IPS-NIHi11 (cell line): Measurements from ENCODE around the gene WDR70.
"Not testable (repeated sequence)": the region's sequence is repeated elsewhere in the genome, so short reads cannot be mapped to it uniquely, and the experiment has no call there.

ENCODE experiments used
- DNase-seq: peaks from one replicate; pipeline ENCODE4 v3.0.0; 2012; ENCODE audit warnings: mixed read lengths, low spot score

The WDR70 gene

DNA sequence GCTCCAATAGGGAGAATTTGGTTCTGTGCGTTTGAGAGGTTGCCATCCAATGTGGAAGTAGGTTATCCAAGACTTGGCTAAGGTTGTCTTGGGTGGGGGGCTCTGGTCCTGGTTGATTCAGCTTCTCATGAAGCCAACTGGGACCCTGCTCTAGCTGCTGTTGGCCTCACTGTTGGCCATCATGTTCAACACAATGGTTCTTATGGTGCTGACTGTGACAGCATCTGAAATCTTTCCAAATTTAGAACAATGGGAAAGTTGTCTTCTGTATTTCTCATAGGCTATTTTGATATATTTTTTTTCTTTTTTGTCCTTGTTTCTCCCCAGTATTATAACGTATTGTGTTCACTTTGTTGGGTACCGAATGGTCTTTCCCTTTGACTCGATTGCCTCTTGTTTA, 388.8 kb downstream of the WDR70 start:
- no peak for DNase-seq

DNA sequence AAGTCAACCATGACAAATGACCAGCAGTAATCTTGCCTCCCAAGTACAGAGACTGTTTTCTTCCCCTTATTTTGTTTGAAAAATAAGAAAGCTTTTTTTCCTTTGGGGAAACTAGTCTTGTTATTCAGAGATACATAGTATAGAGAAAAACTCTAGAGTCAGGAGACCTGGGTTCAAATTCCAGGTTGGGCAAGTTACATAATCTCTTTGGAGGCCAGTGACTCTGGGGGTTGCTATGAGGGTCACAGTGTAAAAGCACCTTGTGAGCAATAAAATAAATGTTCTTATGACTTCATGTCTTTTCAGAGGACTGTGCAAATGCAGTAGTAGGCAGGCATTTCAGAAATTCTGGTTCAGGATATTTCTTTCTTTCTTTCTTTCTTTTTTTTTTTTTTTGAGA, 389.3 kb downstream of the WDR70 start:
- DNase-seq, result no peak

DNA sequence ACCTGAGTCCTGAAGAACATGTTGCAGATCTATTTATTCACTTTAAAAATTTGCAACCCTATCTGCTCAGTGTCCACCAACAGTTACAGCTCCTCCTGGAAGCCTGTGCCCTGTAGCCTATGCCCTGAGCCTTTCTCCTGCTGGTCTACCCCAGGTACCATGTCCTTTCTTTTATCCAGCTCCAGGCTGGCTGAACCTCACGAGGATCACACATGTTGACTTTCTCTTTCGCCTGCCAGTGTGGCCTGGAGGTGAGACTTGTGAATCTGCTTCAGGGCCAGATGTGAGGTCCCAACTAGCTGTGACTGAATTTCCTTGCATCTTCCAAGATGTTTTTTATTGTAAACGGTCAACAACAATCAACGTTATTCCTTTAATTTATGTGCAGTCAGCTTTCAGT, 390.0 kb downstream of the WDR70 start:
- DNase-seq, result no peak

DNA sequence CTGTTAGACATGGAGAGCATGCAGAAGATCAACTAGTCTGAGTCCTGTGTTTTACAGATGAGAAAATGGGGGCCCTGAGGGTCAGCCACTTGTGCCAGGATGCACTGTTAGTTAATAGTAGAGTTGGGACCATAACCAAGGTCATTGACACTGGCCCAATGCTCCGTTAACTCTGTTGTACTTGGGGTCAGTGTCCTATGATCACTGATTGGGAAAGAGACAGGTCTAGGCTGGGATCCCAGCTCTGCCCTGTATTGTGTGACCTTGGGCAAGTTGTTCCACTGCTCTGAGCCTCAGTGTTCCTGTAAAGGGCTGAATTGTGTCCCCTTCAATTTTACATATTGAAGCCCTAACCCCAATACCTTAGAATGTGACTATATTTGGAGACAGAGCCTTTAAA, 390.7 kb downstream of the WDR70 start:
- DNase-seq, result no peak

DNA sequence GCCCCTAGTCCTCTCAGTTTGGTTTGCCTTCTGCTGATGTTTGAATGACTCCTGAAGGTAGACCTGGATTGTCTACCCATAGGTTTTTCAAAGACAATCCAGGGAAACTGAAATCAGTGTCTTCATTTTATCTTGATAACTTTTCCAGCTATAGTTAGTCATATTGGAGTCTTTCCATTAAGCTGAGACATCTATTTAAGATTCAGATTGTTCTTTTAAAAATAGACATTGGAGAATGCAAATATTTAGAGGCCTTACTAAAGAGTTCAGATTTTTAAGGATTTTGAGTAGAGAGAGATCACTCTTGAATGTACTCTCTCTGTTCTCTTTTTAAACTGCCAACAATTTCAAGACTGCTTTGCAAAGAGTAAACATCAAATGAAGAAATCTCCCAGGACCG, 391.7 kb downstream of the WDR70 start:
- DNase-seq, result no peak

DNA sequence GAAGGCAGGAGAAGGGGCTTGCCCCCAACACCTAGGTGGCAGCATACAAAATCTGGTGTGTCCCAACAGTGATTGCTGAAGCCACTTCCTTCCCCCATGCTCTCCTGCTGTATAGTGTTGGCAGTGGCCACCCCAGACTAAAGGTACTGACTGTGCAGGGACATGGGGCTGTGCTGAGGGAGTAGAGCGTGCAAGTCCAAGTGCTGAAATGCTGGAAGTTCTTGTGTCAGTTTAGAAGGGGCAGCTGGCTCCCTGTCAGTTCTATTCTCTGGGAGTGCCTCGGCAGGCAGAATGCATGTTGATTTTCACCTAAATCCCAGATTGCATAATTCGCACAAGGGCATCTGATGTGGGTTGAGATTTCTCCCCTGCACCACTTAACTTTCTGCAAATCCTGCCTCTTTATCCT, 392.1 kb downstream of the WDR70 start:
- no peak for DNase-seq

DNA sequence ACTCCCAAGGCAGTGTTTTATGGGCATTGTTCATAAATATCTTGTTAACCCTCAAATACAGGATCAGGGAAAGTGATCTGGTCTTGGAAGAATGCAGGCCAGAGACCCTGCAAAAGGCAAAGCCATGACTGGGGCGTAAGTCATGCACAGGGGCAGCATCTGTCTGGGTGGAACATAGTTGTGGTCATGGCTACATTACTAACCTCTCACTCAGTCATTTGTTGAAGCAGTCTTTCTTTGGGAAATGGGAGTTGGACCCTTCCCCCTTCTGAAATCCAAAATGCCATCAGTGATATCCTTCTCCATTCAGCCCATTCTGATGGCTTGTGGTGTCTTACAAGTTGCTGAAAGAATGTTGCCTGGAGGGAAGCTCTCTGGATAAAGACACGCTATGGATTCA, 392.6 kb downstream of the WDR70 start:
- DNase-seq, result no peak

DNA sequence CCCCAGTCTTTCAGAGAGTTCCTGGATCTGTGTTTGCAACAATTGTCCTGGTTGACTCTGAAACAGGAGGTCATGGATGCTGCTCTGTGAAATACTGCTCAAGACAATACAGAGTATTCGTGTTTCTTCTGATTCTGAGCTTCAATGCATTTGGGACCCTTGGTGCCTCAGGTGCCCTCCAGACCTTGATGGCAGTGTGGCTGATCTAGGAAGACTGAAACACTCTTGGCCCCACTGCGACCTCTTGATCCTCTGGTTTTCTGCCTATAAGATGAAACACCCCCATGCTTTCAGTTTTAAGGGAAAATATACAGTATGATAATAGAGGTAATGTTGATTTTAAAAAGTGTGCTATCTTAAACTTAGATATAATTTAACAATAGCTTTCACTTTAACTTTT, 393.1 kb downstream of the WDR70 start:
- DNase-seq, result no peak

DNA sequence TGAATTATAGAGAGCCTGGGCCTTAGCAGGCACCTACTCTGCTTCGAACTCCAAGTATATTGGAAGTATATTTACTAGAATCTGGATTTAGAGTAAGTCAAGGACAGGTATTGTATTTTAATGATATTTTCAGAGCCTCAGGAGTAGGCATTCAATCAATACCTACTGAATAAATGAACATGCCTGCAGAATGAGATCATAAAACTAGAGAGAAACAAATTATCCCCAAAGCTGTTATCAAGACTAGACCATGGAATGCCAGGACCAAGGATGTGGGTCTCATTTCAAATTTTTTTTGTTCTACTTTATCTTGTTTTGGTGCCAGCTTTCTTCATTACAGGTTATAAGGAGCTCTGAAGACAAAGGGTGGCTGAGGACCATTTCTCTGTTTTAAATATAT, 394.7 kb downstream of the WDR70 start:
- DNase-seq, result no peak

DNA sequence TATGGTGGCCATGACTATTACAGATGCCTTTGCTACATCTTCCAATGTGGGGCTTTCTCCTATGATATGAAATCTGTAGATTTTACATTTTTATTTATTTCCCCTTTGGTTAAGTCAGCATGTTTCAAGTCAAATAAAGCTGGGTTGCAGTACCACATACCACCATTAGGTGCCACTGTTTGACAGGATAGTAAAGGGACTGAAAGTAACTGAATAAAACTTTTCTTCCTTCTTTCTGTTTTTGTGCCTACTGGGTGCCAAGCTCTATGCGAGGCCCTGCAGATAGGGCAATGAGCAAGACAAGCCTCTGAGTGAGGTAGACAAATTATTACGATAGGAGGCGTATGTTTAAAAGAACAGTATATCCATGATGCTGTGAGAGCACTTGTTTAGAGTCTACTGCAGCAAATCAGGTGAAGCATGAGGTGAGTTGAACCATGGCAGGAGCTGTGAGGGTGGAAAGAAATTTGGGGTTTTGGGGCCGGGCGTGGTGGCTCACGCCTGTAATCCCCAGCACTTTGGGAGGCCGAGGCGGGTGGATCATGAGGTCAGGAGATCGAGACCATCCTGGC, 395.9 kb downstream of the WDR70 start:
- DNase-seq, result peak; percentile 20

DNA sequence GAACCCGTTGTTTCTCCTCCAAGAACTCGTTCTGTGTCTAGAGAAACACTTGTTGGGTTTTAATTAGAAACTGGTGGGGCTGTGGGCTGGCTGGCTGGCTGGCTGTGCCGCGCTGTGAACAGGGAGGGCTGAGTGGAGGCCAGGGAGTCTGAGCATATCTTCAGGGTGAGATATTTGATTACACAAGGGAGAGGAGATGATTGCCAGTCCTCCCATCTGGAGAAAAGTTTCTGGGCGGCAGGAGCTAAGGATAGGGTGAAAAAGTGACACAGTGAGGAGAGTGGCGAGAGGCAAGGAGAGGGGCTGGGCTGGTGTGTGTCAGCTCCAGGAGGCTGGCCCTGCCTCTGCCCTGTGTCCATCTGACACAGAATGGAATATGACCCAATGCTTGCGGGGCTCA, 397.7 kb downstream of the WDR70 start:
- no peak for DNase-seq

DNA sequence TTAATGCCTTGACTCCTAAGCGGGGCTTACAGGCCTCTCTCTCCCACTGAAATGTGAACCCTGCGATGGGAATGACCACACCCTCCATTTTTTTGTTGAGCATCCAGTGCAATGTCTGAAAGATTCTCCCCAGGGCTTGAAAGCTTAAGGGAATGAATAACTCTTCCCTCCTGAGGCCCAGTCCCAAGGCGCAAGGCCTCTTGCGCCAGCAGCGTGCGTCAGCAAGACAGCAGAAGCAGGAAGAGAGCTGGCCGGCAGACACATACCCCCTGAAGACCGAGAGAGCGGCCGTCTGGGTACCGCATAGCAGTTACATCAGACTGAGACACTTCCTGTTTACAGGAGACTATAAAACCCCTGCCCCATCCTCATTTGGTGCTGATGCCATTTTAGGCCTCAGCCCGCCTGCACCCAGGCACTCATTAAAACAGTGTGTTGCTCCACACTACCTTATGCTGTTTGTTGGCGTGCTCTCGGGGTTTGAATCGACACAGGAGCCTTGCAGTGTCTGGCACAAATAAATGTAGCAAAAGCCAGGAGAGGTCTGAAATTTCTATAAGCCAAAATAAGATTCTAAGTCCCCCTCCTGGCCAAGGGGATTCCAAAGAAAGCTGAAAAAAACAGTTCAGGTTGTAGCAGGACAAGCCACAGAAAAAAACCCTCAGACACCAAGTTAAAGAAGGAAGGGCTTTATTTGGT, 398.5 kb downstream of the WDR70 start:
- DNase-seq, result no peak

DNA sequence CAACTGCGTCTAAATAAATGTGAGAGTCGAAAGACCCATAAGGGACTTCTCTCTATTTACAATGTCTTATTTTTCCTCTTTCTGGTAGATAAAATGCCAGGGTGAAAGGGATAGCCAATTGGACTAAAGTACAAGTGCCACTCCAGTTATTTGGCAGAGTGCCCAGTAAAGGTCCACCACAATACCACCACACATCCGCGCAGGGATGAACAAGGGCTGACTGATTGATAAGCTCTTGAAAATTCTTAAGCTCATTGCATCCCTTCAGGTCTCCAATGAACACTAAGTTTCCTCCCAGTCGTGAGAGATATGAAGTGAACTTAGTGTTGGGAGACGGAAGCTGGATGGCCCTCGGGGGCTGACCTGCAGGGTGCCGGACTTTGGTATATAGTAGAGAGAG, 402.3 kb downstream of the WDR70 start:
- DNase-seq, result not testable (repeated sequence)

DNA sequence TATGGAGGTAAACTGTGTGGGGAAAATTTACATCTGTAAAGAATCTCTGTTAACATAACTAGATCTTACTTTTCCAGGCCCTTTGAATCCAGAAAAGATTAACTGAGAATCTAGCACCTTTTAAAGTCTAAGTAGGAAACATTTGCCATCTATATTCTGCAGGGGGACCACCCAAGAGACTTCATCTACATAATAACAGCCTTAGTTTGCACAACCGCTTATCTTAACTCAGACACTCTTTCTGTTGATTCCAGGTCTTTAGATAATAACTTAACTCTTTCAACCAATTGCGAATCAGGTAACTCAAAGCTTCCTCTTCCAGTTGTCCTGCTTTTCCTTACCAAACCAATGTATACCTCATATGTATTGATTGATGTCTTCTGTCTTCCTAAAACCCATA, 407.3 kb downstream of the WDR70 start:
- no peak for DNase-seq

DNA sequence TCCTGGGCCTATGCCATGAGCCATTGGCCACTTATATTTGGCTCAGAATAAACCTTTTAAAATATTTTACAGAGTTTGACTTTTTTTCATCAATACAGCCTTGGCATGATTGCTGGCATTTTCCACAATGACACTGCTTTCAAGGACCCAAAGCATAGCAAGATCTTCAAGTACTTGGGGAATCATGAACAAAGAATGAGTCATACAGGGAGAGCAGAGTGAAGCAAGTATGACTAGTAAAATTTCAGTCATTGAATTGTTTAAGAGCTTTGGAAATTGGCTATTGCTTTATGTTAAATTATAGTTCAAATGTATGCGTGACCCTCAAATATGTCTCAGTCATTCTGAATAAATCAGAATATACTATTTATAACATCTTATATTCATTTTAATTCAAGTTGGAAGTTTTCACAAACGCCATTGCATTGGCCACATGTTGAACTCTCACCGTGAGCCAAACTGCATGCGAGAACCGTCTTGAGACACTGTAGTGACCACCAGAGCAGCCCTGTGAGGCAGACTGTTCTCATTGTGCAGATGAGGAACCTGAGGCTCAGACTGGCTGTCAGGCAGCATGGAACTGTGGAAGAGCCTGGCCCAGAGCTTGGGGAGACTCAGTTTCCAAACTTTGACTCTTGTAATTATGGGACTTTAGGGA, 407.9 kb downstream of the WDR70 start:
- no peak for DNase-seq

DNA sequence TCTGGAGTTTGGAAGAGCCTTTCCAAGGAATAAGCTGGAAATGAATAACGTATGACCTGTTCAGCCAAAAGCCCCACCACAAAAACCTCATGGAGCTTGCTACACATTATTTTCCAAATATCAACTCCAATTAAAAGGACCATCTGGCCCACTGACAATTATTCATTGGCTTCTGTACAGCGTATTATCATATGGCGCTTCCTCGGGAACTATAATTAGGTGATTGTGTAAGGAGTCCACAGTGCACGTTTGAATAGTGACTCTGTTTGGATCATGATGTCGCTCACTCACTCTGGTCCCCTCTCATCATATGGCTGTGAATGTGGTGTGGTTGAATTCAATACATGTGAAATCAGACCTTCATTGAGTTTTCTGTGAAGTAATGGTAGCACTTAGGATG, 408.6 kb downstream of the WDR70 start:
- no peak for DNase-seq

DNA sequence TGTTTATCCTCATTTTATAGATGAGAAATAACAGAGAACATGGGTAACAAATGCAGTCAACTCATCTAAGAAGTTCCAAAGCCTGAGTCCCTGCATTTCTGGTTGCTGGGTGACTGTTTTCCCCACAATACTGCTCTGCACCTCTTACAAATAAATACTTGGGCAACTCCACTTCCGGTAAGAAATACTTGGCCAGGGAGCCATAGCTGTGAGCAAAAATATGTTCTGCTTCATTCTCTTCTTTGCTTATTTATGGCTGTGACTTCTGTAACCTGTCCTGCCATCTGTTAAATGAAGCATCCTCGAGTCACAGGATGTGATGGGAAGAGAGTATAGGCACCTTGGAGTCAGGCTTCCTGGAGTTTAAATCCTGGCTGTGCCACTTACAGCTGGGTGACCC, 410.9 kb downstream of the WDR70 start:
- DNase-seq, result no peak

DNA sequence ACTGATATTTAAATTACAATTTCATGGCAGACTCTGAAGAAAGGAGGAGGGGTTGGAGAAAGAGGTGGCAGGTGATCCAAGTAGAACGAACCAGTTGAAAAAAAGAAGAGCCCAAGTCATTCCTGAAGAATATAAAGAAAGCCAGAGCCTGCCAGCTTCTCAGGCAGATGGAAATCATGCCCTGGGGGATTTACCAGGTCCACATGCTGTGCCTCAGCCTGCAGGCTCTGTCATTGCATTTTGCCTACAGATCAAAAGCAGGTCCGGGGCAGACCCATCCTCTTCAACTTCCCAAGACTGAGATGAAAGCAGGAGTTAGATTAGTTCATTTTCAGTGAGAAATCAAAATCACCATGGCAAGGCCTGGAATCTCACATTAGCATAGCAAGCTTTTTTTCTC, 412.2 kb downstream of the WDR70 start:
- DNase-seq, result no peak

DNA sequence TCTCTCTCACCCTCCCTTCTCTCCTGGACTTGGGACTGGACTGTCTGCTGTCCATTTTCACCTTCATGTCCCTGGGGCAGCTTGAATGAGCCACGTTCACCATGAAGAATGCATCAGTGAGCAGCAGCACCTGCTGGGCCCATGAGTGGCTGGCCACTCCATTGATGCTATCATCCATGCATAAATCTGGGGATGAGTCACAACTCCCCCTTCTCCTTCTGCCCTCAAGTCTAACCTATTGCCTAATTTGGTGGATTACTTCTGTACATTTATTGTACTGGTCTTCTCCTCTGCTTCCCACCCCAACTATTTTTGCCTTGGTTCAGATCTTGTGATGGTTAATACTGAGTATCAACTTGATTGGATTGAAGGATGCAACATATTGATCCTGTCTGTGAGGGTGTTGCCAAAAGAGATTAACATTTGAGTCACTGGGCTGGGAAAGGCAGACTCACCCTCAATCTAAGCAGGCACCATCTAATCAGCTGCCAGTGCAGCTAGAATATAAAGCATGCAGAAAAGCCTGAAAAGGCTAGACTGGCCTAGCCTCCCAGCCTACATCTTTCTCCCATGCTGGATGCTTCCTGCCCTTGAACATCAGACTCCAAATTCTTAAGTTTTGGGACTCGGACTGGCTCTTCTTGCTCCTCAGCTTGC, 414.0 kb downstream of the WDR70 start:
- no peak for DNase-seq

DNA sequence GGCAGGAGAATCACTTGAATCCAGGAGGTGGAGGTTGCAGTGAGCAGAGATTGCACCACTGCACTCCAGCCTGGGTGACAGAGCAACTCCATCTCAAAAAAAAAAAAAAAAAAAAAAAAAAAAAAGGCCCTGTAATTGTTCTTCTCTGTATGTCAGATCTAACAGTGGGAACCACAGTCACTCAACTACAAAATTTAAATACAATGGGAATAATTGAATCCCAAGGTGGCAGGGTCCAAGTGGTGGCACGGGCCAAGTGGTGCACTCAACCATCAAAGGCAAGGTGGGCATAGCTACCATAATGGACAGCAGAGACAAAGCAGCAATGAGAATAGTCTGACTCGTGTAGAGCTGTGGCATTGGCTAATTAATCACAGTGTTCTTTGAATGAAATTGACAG, 416.2 kb downstream of the WDR70 start:
- DNase-seq, result not testable (repeated sequence)

DNA sequence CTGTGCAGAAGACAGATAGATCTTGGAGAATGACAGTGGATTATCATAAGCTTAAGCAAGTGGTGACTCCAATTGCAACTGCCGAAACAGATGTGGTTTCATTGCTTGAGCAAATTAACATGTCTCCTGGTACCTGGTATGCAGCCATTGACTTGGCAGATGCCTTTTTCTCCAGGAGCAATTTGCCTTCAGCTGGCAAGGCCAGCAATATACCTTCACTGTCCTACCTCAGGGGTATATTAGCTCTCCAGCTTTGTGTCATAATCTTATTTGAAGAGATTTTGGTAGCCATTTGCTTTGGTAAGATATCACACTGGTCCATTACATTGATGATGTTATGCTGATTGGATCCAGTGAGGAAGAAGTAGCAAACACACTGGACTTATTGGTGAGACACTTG, 417.3 kb downstream of the WDR70 start:
- not testable (repeated sequence) for DNase-seq

DNA sequence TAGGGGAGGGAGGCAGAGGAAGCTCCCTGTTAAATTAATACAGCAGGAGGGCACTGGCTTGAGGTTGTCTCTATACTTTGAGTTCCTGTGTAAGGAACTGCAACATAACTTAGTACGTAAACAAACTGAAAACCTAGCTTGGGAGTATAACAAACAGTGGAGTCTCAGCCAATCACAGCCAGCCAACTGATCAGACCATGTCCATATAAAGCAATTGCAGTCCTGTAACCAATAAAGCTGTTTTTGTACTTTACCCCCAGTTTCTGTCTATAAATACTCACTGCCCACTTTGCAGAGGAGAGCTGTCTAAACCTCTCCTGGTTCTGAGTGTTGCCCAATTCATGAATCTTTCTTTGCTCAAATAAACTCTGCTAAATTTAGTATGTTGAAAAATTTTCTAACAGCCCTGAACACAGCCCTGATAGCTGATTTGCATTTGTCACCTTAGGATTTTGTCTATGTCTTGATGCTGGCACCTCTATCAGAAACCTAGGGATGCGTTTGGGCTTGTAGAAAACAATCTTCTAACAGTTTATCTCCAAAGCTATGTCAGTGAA, 420.8 kb downstream of the WDR70 start:
- DNase-seq, result no peak

DNA sequence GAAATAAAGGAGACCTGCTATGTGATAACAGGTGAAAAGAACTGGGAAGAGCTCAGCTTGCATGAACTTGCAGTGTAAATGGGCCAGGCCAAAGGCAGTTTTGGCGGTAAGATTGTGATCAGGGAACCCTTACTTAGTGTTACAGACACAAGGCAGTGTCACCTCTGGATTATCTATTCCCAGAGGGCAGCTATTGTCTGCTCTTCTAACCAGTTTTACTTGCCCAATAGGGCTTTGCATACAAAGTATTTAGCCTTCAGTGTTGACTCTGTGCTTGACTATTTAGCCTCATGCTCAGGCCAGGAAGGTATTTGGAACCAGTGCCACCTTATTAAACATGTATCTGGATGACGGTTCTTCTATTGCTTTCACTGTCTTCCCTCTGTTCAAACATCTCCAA, 422.4 kb downstream of the WDR70 start:
- DNase-seq, result no peak
